ENCODE measurements around the gene SELENBP1.

The SELENBP1 gene

GRCh38 chr1:151386002-151386401 lies 13.5 kb upstream of the SELENBP1 start:
- TF ChIP-seq, protein P1, sequence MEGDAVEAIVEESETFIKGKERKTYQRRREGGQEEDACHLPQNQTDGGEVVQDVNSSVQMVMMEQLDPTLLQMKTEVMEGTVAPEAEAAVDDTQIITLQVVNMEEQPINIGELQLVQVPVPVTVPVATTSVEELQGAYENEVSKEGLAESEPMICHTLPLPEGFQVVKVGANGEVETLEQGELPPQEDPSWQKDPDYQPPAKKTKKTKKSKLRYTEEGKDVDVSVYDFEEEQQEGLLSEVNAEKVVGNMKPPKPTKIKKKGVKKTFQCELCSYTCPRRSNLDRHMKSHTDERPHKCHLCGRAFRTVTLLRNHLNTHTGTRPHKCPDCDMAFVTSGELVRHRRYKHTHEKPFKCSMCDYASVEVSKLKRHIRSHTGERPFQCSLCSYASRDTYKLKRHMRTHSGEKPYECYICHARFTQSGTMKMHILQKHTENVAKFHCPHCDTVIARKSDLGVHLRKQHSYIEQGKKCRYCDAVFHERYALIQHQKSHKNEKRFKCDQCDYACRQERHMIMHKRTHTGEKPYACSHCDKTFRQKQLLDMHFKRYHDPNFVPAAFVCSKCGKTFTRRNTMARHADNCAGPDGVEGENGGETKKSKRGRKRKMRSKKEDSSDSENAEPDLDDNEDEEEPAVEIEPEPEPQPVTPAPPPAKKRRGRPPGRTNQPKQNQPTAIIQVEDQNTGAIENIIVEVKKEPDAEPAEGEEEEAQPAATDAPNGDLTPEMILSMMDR (IDR thresholded peaks at IDR 0.05; ENCODE audit: low read depth, low read length) = no peak
- Histone ChIP-seq H3K27me3 (no peaks in the 10 kb centered on the region), H3K9me3 (no peaks in the 10 kb centered on the region; the same call in 1 of the 2 replicates), H3K4me3 (ENCODE audit: low read depth, low read length) (no peak overlapping the region), H3K36me3 (no peaks in the 10 kb centered on the region), H3K4me1 (no peaks in the 10 kb centered on the region)
- DNase-seq = no peak

DNA sequence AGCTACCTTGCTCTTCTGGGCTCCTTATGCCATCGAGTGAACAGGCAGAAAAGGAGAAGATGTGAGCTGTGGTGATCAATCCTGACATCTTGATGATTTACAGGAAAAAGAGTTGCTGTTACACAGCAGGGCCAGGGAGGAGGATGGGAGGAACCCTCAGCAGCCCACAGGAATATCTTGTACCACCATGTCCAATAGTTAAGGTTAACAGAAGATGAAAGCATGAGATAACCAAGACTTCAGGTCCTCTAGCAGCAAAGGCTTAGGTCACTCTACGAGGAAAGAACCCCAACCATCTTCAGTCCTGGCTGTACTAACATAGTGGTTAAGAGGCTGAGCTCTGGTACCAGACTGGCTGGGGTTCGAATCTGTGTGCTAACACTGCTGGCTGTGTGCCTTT lies 12.1 kb upstream of the SELENBP1 start:
- TF ChIP-seq, protein P1 (IDR thresholded peaks at IDR 0.05; ENCODE audit: low read depth, low read length) = no peak
- no peaks in the 10 kb centered on the region for H3K4me1 ChIP-seq
- no peaks in the 10 kb centered on the region for H3K36me3 ChIP-seq
- no peak overlapping the region for H3K4me3 ChIP-seq (ENCODE audit: low read depth, low read length)
- no peaks in the 10 kb centered on the region for H3K27me3 ChIP-seq
- DNase-seq = no peak
- H3K9me3 ChIP-seq = no peaks in the 10 kb centered on the region; the same call in 1 of the 2 replicates

DNA sequence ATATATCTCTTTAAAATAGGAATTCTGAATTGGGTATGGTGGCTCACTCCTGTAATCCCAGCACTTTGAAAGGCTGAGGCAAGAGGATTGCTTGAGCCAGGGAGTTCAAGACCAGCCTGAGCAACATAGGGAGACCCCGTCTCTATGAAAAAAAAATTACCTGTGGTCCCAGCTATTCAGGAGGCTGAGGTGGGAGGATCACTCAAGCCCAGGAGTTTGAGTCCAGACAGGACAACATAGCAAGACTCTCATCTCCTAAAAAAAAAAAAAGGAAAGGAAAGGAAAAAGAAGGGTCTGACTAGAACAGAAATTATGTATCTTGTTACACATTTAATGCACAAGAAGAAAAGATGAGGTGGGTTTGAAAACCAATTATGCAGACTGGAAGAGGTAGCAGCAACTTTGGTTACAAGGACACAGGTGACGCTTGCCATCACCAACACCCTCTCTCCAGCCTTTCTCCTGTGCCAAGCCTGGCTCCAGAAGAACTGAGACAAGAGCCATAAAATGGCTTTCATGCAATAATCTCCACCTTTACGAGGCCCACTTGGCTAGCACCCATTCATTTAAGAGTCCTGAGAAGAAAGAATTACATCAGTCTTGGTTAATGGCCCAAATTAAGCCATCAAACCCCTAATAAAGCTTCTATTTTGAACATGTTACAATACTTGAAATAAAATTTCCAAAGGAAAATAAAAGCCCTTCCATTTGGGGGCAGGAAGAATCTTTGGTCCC lies 4.8 kb upstream of the SELENBP1 start:
- Histone ChIP-seq H3K36me3 (no peaks in the 10 kb centered on the region), H3K4me1 (peaks cover 3% of the 10 kb centered on the region), H3K9me3 (no peaks in the 10 kb centered on the region), H3K4me3 (ENCODE audit: low read depth, low read length) (no peak overlapping the region), H3K27me3 (no peaks in the 10 kb centered on the region)
- no peak for DNase-seq
- TF ChIP-seq, protein P1 (IDR thresholded peaks at IDR 0.05; ENCODE audit: low read depth, low read length) = no peak

- TF ChIP-seq, protein P1 (IDR thresholded peaks at IDR 0.05; ENCODE audit: low read depth, low read length) = no peak
- DNase-seq = no peak
- Histone ChIP-seq H3K36me3 (no peaks in the 10 kb centered on the region), H3K27me3 (no peaks in the 10 kb centered on the region), H3K9me3 (no peaks in the 10 kb centered on the region), H3K4me1 (peaks cover 17% of the 10 kb centered on the region), H3K4me3 (ENCODE audit: low read depth, low read length) (no peak overlapping the region)
These were observed 691 bp upstream of the SELENBP1 start for GRCh38 chr1:151373196-151373595.

- H3K4me1 ChIP-seq = peaks cover 17% of the 10 kb centered on the region
- H3K9me3 ChIP-seq = no peaks in the 10 kb centered on the region
- H3K36me3 ChIP-seq = no peaks in the 10 kb centered on the region
- peak; percentile 58 for DNase-seq
- peak overlapping the region; percentile 27 for H3K4me3 ChIP-seq (ENCODE audit: low read depth, low read length)
- TF ChIP-seq, protein P1 (IDR thresholded peaks at IDR 0.05; ENCODE audit: low read depth, low read length) = no peak
- no peaks in the 10 kb centered on the region for H3K27me3 ChIP-seq
These were observed 991 bp downstream of the SELENBP1 start for GRCh38 chr1:151371370-151372057.
